SJSA1 (cell line): Measurements from ENCODE around the gene FA2H. TPM values are rescaled to one million over a fixed set of nuclear protein-coding genes. Genes with fewer than 3 reads are reported as not detected.

ENCODE experiments used
- DNase-seq, 2 experiments: peaks; one replicate each; pipeline ENCODE4 v3.0.0-alpha.2; 2015 to 2020; ENCODE audit warnings: low spot score in 2 of 2, low read depth in 1 of 2
- H3K27ac ChIP-seq: fragments of 250-450 bp; sonication (Bioruptor Pico); 2 replicates; pipeline ENCODE4 v1.5.1; 2020; ENCODE audit warnings: mild to moderate bottlenecking, moderate library complexity
- H3K27me3 ChIP-seq: fragments of 250-450 bp; sonication (Bioruptor Pico); replicated peaks from 2 replicates; pipeline ENCODE4 v1.5.1; 2020; ENCODE audit warnings: mild to moderate bottlenecking, moderate library complexity
- H3K36me3 ChIP-seq: fragments of 250-450 bp; sonication (Bioruptor Pico); 2 replicates; pipeline ENCODE4 v1.5.1; 2020; ENCODE audit warnings: mild to moderate bottlenecking
- H3K4me1 ChIP-seq: fragments of 250-450 bp; sonication (Bioruptor Pico); replicated peaks from 2 replicates; pipeline ENCODE4 v1.6.1; 2021; ENCODE audit warnings: mild to moderate bottlenecking
- H3K4me3 ChIP-seq: fragments of 250-450 bp; sonication (Bioruptor Pico); 2 replicates; pipeline ENCODE4 v1.5.1; 2020; ENCODE audit warnings: mild to moderate bottlenecking
- H3K9me3 ChIP-seq: fragments of 250-450 bp; sonication (Bioruptor Pico); replicated peaks from 2 replicates; pipeline ENCODE4 v1.5.1; 2020; ENCODE audit warnings: mild to moderate bottlenecking
- total RNA-seq: library from RNA; depleted of rRNA; stranded (reverse); fragments of >200 nt; shearing (Covaris generic); gene quantifications from 2 replicates; pipeline ENCODE4 v1.2.3, GENCODE V29; 2014

The FA2H gene
- total RNA-seq, 1 experiment from 2014 or later: not detected

DNA sequence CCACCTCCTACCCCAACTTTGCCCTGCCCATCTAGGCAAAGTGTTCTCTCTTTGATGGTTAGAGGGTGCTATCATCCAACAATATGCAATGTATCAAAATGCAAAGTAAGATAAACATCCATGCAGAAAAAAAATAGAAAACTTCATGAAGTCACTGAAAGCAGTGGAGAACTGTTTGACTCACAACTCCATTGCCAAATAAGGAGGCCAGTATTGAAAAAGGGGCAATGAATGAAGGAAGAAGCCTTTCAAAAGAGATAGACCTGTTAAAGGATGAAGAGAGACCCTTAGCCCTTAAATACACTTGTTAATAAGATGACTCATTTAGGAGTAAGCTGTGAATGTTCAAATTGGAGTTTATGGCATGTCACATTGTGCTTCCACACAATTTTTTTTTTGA, 13.0 kb downstream of the FA2H start:
- Histone ChIP-seq H3K4me3 (no peak overlapping the region), H3K27ac (no peak overlapping the region), H3K36me3 (no peaks in the 10 kb centered on the region), H3K4me1 (no peaks in the 10 kb centered on the region), H3K9me3 (no peaks in the 10 kb centered on the region), H3K27me3 (no peaks in the 10 kb centered on the region)
- DNase-seq: no peak

DNA sequence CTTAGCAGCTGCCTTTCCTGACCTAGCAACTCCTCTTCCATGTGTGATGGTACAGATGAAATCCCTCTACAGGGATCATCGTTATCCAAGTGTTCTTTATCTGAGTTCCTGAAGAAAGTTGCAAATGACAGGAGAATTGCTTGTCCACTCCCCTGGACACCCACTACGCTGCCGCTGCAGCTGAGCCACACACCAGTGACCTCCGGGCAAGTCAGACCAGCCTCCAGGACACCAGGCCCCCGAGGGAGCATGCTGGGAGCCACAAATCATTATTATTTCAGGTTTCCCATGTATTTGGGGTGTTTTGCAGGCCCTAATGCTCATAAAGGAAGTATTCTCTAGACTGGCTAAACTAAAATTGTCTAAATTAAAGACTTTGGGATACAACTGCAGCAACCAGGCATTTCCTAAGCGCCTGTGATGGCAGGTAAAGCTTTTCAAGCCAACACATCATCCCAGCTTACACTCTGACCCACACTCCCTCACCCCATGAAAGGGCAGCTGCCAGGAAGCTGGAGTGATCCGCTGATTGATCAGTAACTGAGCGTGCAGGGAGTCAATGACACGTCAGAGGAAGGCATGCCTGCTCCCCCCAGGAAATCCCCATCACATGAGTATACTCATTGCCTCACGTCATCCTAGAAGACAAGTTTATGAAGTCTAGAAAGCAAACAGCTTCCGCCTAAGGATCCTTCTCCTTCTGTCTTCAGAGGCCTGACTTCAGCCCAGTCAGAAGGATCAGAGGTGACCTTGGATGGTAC, 14.4 kb downstream of the FA2H start:
- no peaks in the 10 kb centered on the region for H3K4me1 ChIP-seq
- no peak overlapping the region for H3K4me3 ChIP-seq
- no peak for DNase-seq
- H3K27me3 ChIP-seq: no peaks in the 10 kb centered on the region; the same call in 1 of the 2 replicates
- no peak overlapping the region for H3K27ac ChIP-seq
- no peaks in the 10 kb centered on the region for H3K9me3 ChIP-seq
- no peaks in the 10 kb centered on the region for H3K36me3 ChIP-seq

DNA sequence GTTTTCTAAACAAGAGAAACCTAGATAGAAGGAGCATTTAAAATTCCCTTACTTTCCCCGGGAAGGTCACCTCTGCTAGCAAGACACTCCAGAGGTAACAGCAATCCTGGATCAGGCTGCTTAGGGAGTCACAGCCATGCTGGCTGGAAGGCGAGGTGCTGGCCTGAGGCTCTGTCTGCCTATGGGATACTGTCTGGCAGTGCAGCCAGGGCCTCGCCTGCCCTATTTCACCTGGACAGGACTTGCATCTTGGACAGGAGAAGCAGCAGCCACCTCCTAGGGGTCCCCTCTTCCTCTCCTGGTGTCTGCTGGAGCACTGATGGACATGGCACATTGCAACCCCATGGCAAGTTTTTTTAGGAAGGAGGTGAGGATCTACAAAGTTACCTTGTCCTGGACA, 15.1 kb downstream of the FA2H start:
- no peak overlapping the region for H3K27ac ChIP-seq
- H3K27me3 ChIP-seq: no peaks in the 10 kb centered on the region; the same call in 1 of the 2 replicates
- no peak for DNase-seq
- H3K4me1 ChIP-seq: no peaks in the 10 kb centered on the region
- H3K9me3 ChIP-seq: no peaks in the 10 kb centered on the region
- H3K4me3 ChIP-seq: no peak overlapping the region
- no peaks in the 10 kb centered on the region for H3K36me3 ChIP-seq

DNA sequence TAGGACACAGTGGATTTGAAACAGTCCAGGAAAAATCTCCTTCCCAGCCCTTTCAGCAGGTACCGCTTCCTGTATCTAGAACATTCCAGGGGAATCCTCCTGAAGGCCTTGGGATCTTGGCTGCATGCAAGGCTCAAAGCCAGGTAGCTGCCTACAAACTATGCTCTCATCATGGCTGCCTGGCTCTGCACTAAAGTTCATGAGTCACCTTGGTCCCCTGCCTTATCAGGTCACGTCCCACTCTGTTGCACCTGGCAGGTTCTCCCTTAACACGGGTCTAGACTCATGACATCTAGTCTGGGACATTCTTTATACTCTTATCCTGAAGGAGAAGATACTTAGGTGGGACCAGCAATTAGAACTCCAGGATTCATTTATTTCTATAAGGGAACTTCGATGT, 15.8 kb downstream of the FA2H start:
- Histone ChIP-seq H3K9me3 (no peaks in the 10 kb centered on the region), H3K4me3 (no peak overlapping the region), H3K27me3 (no peaks in the 10 kb centered on the region; the same call in 1 of the 2 replicates), H3K4me1 (no peaks in the 10 kb centered on the region), H3K27ac (no peak overlapping the region), H3K36me3 (no peaks in the 10 kb centered on the region)
- no peak for DNase-seq

GRCh38 chr16:74757349-74757748, 17.3 kb downstream of the FA2H start:
- Histone ChIP-seq H3K27me3 (no peaks in the 10 kb centered on the region; the same call in 1 of the 2 replicates), H3K4me3 (no peak overlapping the region), H3K4me1 (no peaks in the 10 kb centered on the region), H3K9me3 (no peaks in the 10 kb centered on the region), H3K36me3 (no peaks in the 10 kb centered on the region), H3K27ac (no peak overlapping the region)
- no peak for DNase-seq

DNA sequence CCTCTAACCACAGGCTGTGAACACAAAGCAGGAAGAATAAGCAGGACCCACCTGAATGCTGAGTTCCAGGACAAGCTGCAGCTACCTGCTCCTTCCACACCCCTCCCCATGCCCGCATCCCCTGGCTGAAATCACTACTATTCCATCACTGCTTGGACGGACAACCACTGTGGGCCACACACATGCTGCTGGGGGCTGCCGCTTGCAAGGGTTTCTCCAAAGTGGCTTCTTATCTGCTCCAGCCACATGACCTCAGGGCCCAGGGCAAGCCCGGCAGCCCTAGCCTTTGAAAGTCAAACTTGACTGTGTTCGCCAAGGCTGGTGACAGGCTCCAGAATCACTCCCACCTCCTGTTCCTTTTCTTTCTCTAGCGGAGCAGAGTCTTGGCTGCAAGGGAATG, 18.4 kb downstream of the FA2H start:
- Histone ChIP-seq H3K9me3 (no peaks in the 10 kb centered on the region), H3K36me3 (no peaks in the 10 kb centered on the region), H3K27me3 (no peaks in the 10 kb centered on the region; the same call in 1 of the 2 replicates), H3K27ac (no peak overlapping the region), H3K4me1 (no peaks in the 10 kb centered on the region), H3K4me3 (no peak overlapping the region)
- DNase-seq: no peak

DNA sequence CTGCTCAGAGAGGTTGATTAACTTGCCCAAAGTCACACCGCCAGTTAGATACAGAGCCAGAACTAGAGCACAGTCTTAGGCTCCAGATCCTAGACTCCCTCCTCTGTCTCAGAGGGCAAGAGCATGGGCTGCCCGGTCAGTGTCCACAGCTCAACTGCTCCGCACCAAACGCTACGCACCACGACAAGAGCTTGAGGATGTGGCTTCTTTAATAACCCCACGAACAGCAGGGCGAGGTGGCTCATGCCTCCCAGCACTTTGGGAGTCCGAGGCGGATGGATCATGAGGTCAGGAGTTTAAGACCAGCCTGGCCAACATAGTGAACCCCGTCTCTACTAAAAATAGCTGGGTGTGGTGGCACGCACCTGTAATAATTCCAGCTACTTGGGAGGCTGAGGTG, 21.4 kb downstream of the FA2H start:
- Histone ChIP-seq H3K4me1 (peaks cover 17% of the 10 kb centered on the region), H3K4me3 (no peak overlapping the region), H3K36me3 (no peaks in the 10 kb centered on the region), H3K9me3 (no peaks in the 10 kb centered on the region), H3K27ac (no peak overlapping the region), H3K27me3 (no peaks in the 10 kb centered on the region; the same call in 1 of the 2 replicates)
- no peak for DNase-seq

DNA sequence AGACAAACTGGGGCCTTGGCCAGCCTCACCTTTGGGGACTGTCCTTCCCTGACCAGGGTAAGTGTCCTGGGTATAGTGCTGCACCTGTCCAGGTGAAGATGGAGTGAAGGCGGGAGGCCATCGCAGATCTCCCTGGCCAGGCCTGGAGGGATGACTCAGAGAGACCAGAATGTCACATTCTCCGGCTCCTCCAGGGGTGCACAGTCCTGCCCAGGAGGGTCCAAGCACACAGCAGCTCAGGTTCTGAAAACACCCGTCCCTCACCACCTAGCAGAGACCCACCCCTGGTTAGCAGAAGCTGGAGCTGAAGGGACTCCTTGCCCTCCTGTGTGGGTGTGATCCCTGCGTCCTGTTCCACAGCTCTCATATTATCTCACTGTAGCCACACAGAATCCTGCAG, 21.9 kb downstream of the FA2H start:
- no peak for DNase-seq
- H3K36me3 ChIP-seq: no peaks in the 10 kb centered on the region
- H3K27ac ChIP-seq: no peak overlapping the region
- H3K27me3 ChIP-seq: no peaks in the 10 kb centered on the region; the same call in 1 of the 2 replicates
- no peaks in the 10 kb centered on the region for H3K9me3 ChIP-seq
- peaks cover 21% of the 10 kb centered on the region for H3K4me1 ChIP-seq
- H3K4me3 ChIP-seq: no peak overlapping the region

GRCh38 chr16:74752258-74752657, 22.4 kb downstream of the FA2H start:
- peaks cover 26% of the 10 kb centered on the region for H3K4me1 ChIP-seq
- no peak for DNase-seq
- H3K36me3 ChIP-seq: no peaks in the 10 kb centered on the region
- H3K4me3 ChIP-seq: no peak overlapping the region
- no peak overlapping the region for H3K27ac ChIP-seq
- H3K9me3 ChIP-seq: no peaks in the 10 kb centered on the region
- no peaks in the 10 kb centered on the region; the same call in 1 of the 2 replicates for H3K27me3 ChIP-seq

DNA sequence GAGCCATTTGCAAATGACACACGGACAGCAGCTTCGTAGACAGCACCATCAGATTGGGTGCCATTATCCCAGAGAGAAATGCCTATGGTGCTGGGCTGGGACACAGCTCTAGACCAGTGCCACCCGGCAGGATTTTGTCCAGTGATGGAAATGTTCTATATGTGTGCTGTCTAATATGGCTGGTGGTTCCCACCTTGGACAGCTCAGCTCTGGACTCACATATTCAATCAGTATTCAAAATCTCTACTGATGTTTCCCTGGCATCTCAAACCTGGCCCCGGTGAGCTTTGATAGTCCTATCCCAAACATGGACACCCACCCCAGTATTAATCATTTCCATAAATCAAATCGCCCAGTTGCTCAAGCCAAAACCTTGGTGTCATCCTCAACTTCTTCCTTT, 23.0 kb downstream of the FA2H start:
- Histone ChIP-seq H3K4me3 (no peak overlapping the region), H3K36me3 (no peaks in the 10 kb centered on the region), H3K27ac (no peak overlapping the region), H3K9me3 (no peaks in the 10 kb centered on the region), H3K4me1 (peaks cover 32% of the 10 kb centered on the region), H3K27me3 (no peaks in the 10 kb centered on the region; the same call in 1 of the 2 replicates)
- no peak for DNase-seq

DNA sequence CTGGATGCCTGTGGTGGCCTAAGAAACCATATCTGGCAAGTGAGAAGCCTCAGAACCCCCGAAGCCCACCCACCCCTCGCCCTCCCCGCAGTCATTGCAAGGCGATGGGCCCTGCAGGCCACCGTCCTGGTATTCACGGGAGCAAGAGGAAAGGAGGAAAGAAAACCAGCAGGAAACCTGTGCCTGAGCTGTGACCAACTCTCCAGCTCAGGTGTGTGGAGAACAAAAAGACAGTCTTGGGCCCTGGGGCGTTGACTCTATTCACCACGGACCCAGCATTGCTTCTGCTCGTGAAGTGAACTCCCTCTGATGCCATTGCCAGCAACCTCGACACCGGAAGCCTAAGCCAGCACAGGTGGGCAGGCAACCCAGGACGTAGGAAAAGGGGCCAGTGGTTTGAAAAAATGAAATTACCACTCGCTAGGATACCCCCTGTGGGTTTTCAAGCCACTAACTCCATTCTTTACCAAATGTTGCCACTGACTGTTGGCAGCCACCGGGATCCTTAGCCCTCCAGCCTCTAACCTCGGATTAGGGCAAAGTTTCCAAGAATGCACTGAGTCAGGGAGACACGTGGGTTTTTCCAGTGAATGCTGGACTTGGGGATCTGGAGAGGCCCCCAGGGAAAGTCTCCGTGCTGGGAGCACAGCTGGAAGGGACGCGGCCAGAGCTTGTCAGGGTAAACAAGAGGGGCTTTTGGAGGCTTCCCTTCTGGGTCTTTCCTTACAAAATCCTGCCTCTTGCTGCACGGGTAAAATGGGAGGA, 25.1 kb downstream of the FA2H start:
- Histone ChIP-seq H3K27ac (no peak overlapping the region), H3K36me3 (no peaks in the 10 kb centered on the region), H3K4me1 (peaks cover 45% of the 10 kb centered on the region), H3K4me3 (no peak overlapping the region), H3K27me3 (no peaks in the 10 kb centered on the region), H3K9me3 (no peaks in the 10 kb centered on the region)
- DNase-seq: no peak

DNA sequence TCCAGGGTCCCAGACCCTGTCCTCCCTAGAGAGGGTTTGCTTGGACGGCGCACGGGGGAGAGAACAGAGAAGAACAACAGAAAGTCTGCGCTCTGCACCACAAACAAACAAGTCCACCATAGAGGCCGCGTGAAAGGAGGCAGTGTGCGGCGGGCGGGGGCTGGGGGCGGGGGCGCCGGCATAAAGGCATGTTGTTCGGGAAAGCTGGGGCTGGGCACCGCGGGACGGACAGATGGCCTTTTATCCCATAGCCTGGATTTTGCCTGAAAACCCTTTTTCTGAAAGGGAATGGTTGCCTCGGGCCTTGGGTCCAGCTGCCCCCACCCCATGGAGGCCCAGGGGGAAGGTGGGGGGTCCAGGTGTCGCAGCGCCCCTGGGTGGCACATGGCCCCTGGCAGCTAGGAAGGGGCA, 26.0 kb downstream of the FA2H start:
- H3K4me3 ChIP-seq: no peak overlapping the region
- H3K27me3 ChIP-seq: no peaks in the 10 kb centered on the region
- H3K4me1 ChIP-seq: peaks cover 52% of the 10 kb centered on the region
- no peaks in the 10 kb centered on the region for H3K9me3 ChIP-seq
- H3K36me3 ChIP-seq: no peaks in the 10 kb centered on the region
- no peak overlapping the region for H3K27ac ChIP-seq
- DNase-seq: no peak

- Histone ChIP-seq H3K36me3 (no peaks in the 10 kb centered on the region), H3K9me3 (no peaks in the 10 kb centered on the region), H3K27ac (peak overlapping the region; percentile 18; the same call in 1 of the 2 replicates), H3K4me3 (no peak overlapping the region), H3K27me3 (no peaks in the 10 kb centered on the region), H3K4me1 (peaks cover 59% of the 10 kb centered on the region)
- DNase-seq: peak; percentile 52 to 62
Observed at GRCh38 chr16:74747716-74748615, 26.7 kb downstream of the FA2H start.
